IPS-18a (cell line): Measurements from ENCODE around the gene CFAP119.

Source experiments
- H3K27ac ChIP-seq: one replicate; pipeline ENCODE4 v1.5.1; 2013; ENCODE audit warnings: low read length
- H3K27me3 ChIP-seq: one replicate; pipeline ENCODE4 v1.6.1; 2013; ENCODE audit warnings: mild to moderate bottlenecking, low read length; ENCODE audit not compliant: control insufficient read depth, insufficient read depth
- H3K36me3 ChIP-seq: one replicate; pipeline ENCODE4 v1.6.1; 2013; ENCODE audit warnings: low read depth, low read length; ENCODE audit not compliant: control insufficient read depth
- H3K4me1 ChIP-seq: one replicate; pipeline ENCODE4 v1.6.1; 2013; ENCODE audit warnings: low read depth, low read length; ENCODE audit not compliant: control insufficient read depth
- H3K4me3 ChIP-seq: one replicate; pipeline ENCODE4 v1.5.1; 2013; ENCODE audit warnings: low read length
- H3K9ac ChIP-seq: one replicate; pipeline ENCODE4 v1.6.1; 2013; ENCODE audit warnings: mild to moderate bottlenecking, low read length, moderate library complexity
- H3K9me3 ChIP-seq: one replicate; pipeline ENCODE4 v1.6.1; 2013; ENCODE audit warnings: low read depth, low read length; ENCODE audit not compliant: control insufficient read depth

The CFAP119 gene

GRCh38 chr16:30779596-30779995 lies 17.7 kb upstream of the CFAP119 start:
- Histone ChIP-seq H3K9ac (no peak overlapping the region), H3K27me3 (peaks cover 3% of the 10 kb centered on the region), H3K4me1 (no peaks in the 10 kb centered on the region), H3K9me3 (no peaks in the 10 kb centered on the region), H3K27ac (no peak overlapping the region), H3K4me3 (no peak overlapping the region), H3K36me3 (peaks cover 27% of the 10 kb centered on the region)

- H3K9ac ChIP-seq = no peak overlapping the region
- no peaks in the 10 kb centered on the region for H3K4me1 ChIP-seq
- peaks cover 3% of the 10 kb centered on the region for H3K27me3 ChIP-seq
- peaks cover 31% of the 10 kb centered on the region for H3K36me3 ChIP-seq
- no peaks in the 10 kb centered on the region for H3K9me3 ChIP-seq
- no peak overlapping the region for H3K4me3 ChIP-seq
- H3K27ac ChIP-seq = no peak overlapping the region
Measured at GRCh38 chr16:30778549-30779244, 16.8 kb upstream of the CFAP119 start.

GRCh38 chr16:30777591-30778297 lies 15.9 kb upstream of the CFAP119 start:
- no peaks in the 10 kb centered on the region for H3K4me1 ChIP-seq
- peaks cover 27% of the 10 kb centered on the region for H3K36me3 ChIP-seq
- no peak overlapping the region for H3K4me3 ChIP-seq
- H3K27ac ChIP-seq = no peak overlapping the region
- H3K9me3 ChIP-seq = no peaks in the 10 kb centered on the region
- H3K9ac ChIP-seq = no peak overlapping the region
- peaks cover 3% of the 10 kb centered on the region for H3K27me3 ChIP-seq

- Histone ChIP-seq H3K9me3 (no peaks in the 10 kb centered on the region), H3K4me1 (no peaks in the 10 kb centered on the region), H3K9ac (peak overlapping the region; percentile 95), H3K36me3 (peaks cover 36% of the 10 kb centered on the region), H3K27ac (peak overlapping the region; percentile 58), H3K27me3 (peaks cover 3% of the 10 kb centered on the region), H3K4me3 (peak overlapping the region; percentile 76)
Measured at GRCh38 chr16:30775392-30776188, 13.7 kb upstream of the CFAP119 start.

- Histone ChIP-seq H3K4me1 (no peaks in the 10 kb centered on the region), H3K36me3 (peaks cover 40% of the 10 kb centered on the region), H3K9ac (peak overlapping the region; percentile 95), H3K27ac (no peak overlapping the region), H3K4me3 (peak overlapping the region; percentile 76), H3K9me3 (no peaks in the 10 kb centered on the region), H3K27me3 (peaks cover 3% of the 10 kb centered on the region)
Measured at GRCh38 chr16:30775131-30775391, 13.2 kb upstream of the CFAP119 start.

GRCh38 chr16:30774367-30775130 lies 12.7 kb upstream of the CFAP119 start:
- Histone ChIP-seq H3K4me3 (peak overlapping the region; percentile 76), H3K9me3 (no peaks in the 10 kb centered on the region), H3K27me3 (peaks cover 3% of the 10 kb centered on the region), H3K4me1 (no peaks in the 10 kb centered on the region), H3K27ac (no peak overlapping the region), H3K9ac (peak overlapping the region; percentile 95), H3K36me3 (peaks cover 39% of the 10 kb centered on the region)

- H3K9ac ChIP-seq = no peak overlapping the region
- H3K4me1 ChIP-seq = no peaks in the 10 kb centered on the region
- no peak overlapping the region for H3K27ac ChIP-seq
- no peaks in the 10 kb centered on the region for H3K9me3 ChIP-seq
- H3K36me3 ChIP-seq = peaks cover 47% of the 10 kb centered on the region
- H3K4me3 ChIP-seq = no peak overlapping the region
- H3K27me3 ChIP-seq = peaks cover 3% of the 10 kb centered on the region
Measured at GRCh38 chr16:30773826-30774225, 12.0 kb upstream of the CFAP119 start.

GRCh38 chr16:30771726-30772125 lies 9.9 kb upstream of the CFAP119 start:
- Histone ChIP-seq H3K9me3 (no peaks in the 10 kb centered on the region), H3K27me3 (peaks cover under 1% of the 10 kb centered on the region), H3K4me1 (no peaks in the 10 kb centered on the region), H3K27ac (no peak overlapping the region), H3K4me3 (no peak overlapping the region), H3K9ac (no peak overlapping the region), H3K36me3 (peaks cover 68% of the 10 kb centered on the region)

- no peak overlapping the region for H3K9ac ChIP-seq
- peaks cover 88% of the 10 kb centered on the region for H3K36me3 ChIP-seq
- no peak overlapping the region for H3K27ac ChIP-seq
- no peaks in the 10 kb centered on the region for H3K4me1 ChIP-seq
- H3K27me3 ChIP-seq = no peaks in the 10 kb centered on the region
- H3K4me3 ChIP-seq = no peak overlapping the region
- no peaks in the 10 kb centered on the region for H3K9me3 ChIP-seq
Measured at GRCh38 chr16:30769379-30770089, 7.7 kb upstream of the CFAP119 start.

GRCh38 chr16:30768583-30769181 lies 6.8 kb upstream of the CFAP119 start:
- H3K9ac ChIP-seq = no peak overlapping the region

More at GRCh38 chr16:30768583-30769181, 6.8 kb upstream of the CFAP119 start:
- no peaks in the 10 kb centered on the region for H3K4me1 ChIP-seq
- no peak overlapping the region for H3K4me3 ChIP-seq
- H3K27me3 ChIP-seq = no peaks in the 10 kb centered on the region
- no peak overlapping the region for H3K27ac ChIP-seq
- H3K9me3 ChIP-seq = no peaks in the 10 kb centered on the region
- peaks cover 89% of the 10 kb centered on the region for H3K36me3 ChIP-seq
